Vagina (tissue), 2 donors: ENCODE results near the gene CORO2B. TPM values are rescaled to one million over a fixed set of nuclear protein-coding genes. Genes with fewer than 3 reads are reported as not detected.

Experiments used
- DNase-seq, 2 donors: peaks; one replicate each; pipeline ENCODE4 v3.0.0-alpha.2; 2017; ENCODE audit errors: extremely low spot score in 2 of 2
- H3K27ac ChIP-seq: fragments of 200-600 bp; sonication (generic); one replicate; pipeline ENCODE4 v1.5.1; 2019
- H3K27me3 ChIP-seq: fragments of 200-600 bp; sonication (generic); one replicate; pipeline ENCODE4 v1.5.1; 2019
- H3K36me3 ChIP-seq, 2 donors: fragments of 200-600 bp; sonication (generic); one replicate each; pipeline ENCODE4 v1.5.1; 2017 to 2019
- H3K4me1 ChIP-seq: fragments of 200-600 bp; sonication (generic); one replicate; pipeline ENCODE4 v1.5.1; 2019
- H3K4me3 ChIP-seq, 2 donors: fragments of 200-600 bp; sonication (generic); 1 replicate in 1 of 2; 2 replicates in 1 of 2; pipeline ENCODE4 v1.5.1; 2016 to 2019
- H3K9me3 ChIP-seq: fragments of 200-600 bp; sonication (generic); one replicate; pipeline ENCODE4 v1.5.1; 2019
- POLR2A ChIP-seq, 2 donors: fragments of 450-650 bp; IDR thresholded peaks; one replicate each; pipeline ENCODE4 v1.6.1; 2017; ENCODE audit warnings: antibody characterized with exemption in 2 of 2, mild to moderate bottlenecking in 2 of 2, moderate library complexity in 2 of 2
- POLR2AphosphoS5 ChIP-seq, 2 donors: sonication (generic); formaldehyde crosslinking; IDR thresholded peaks; one replicate each; pipeline ENCODE4 v1.9.0; 2017; ENCODE audit warnings: antibody characterized with exemption in 2 of 2, mild to moderate bottlenecking in 2 of 2, low read depth in 1 of 2; ENCODE audit not compliant: insufficient read depth in 1 of 2
- intact Hi-C: fragments of 100-400 bp; cut with DNase I; formaldehyde crosslinking; loops from one replicate; pipeline ENCODE4 v1.15.1; 2023
- total RNA-seq: library from RNA; depleted of rRNA; stranded (reverse); fragments of >200 nt; gene quantifications from one replicate; pipeline ENCODE4 v1.2.3, GENCODE V29; 2016
- TF ChIP-seq, protein P1 (sequence below), 3 experiments: fragments of 450-650 bp in 2 of 3; fragments of 200-600 bp in 1 of 3; sonication (generic) in 1 of 3; IDR thresholded peaks; one replicate each; pipeline ENCODE4 v1.5.1; 2017 to 2019; ENCODE audit warnings: antibody characterized with exemption in 3 of 3, mild to moderate bottlenecking in 2 of 3, moderate library complexity in 2 of 3

The CORO2B gene
- total RNA-seq, 1 donor from 2014 or later, result 4.7 TPM

DNA sequence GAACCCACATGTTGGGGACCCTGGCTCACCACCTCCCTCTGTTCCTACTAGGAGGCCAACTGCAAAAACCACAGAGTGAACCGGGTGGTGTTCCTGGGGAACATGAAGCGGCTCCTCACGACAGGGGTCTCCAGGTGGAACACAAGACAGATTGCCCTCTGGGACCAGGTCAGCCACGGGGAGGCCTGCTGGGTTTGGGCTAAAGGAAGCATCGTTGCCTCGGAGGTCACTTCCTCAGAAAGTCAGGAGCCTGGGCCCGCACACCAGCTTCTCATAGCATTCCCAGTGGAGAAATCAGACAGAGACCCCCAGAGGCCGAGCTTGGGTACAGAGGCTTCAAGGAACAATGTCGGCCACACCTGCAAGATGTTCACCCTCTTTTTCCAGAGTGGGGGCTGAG is 135.1 kb downstream of the CORO2B start:
- H3K36me3 ChIP-seq, result peaks cover 0 to 4% of the 10 kb centered on the region in 2 donors
- no peak for DNase-seq
- no peaks in the 10 kb centered on the region for H3K27me3 ChIP-seq
- no peak for TF ChIP-seq POLR2AphosphoS5 (IDR thresholded peaks at IDR 0.05; ENCODE audit: insufficient read depth in 1 of 2, low read depth in 1 of 2)
- TF ChIP-seq, protein P1, sequence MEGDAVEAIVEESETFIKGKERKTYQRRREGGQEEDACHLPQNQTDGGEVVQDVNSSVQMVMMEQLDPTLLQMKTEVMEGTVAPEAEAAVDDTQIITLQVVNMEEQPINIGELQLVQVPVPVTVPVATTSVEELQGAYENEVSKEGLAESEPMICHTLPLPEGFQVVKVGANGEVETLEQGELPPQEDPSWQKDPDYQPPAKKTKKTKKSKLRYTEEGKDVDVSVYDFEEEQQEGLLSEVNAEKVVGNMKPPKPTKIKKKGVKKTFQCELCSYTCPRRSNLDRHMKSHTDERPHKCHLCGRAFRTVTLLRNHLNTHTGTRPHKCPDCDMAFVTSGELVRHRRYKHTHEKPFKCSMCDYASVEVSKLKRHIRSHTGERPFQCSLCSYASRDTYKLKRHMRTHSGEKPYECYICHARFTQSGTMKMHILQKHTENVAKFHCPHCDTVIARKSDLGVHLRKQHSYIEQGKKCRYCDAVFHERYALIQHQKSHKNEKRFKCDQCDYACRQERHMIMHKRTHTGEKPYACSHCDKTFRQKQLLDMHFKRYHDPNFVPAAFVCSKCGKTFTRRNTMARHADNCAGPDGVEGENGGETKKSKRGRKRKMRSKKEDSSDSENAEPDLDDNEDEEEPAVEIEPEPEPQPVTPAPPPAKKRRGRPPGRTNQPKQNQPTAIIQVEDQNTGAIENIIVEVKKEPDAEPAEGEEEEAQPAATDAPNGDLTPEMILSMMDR (IDR thresholded peaks at IDR 0.05), result no peak
- TF ChIP-seq POLR2A (IDR thresholded peaks at IDR 0.05), result no peak
- H3K27ac ChIP-seq, result no peak overlapping the region
- H3K4me1 ChIP-seq, result no peaks in the 10 kb centered on the region
- intact Hi-C loops, result no loop called here
- H3K4me3 ChIP-seq, result no peak overlapping the region
- H3K9me3 ChIP-seq, result no peaks in the 10 kb centered on the region

DNA sequence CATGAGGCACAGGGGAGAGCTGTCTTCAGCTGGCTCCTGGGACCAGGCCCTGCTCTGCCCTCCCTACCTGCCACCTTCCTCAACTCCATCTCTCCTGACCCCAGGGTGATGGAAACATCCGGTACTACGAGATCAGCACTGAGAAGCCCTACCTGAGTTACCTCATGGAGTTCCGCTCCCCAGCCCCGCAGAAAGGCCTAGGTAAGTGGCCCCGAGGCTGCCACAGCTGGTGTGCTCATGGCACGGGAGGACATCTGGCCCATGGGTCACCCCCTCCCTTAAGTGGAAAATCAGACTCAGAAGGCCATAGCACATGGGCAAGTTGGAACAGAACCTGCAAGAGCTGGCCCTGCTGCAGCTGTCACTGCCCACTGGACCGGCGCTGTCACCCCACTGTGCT is 136.3 kb downstream of the CORO2B start:
- DNase-seq, result no peak
- TF ChIP-seq POLR2A (IDR thresholded peaks at IDR 0.05) (no peak), POLR2AphosphoS5 (IDR thresholded peaks at IDR 0.05; ENCODE audit: insufficient read depth in 1 of 2, low read depth in 1 of 2) (no peak)
- TF ChIP-seq, protein P1 (IDR thresholded peaks at IDR 0.05), result no peak
- no peaks in the 10 kb centered on the region for H3K27me3 ChIP-seq
- H3K36me3 ChIP-seq, result peaks cover 0 to 4% of the 10 kb centered on the region in 2 donors
- H3K9me3 ChIP-seq, result no peaks in the 10 kb centered on the region
- no peaks in the 10 kb centered on the region for H3K4me1 ChIP-seq
- no peak overlapping the region for H3K4me3 ChIP-seq
- no peak overlapping the region for H3K27ac ChIP-seq
- intact Hi-C loops, result no loop called here

DNA sequence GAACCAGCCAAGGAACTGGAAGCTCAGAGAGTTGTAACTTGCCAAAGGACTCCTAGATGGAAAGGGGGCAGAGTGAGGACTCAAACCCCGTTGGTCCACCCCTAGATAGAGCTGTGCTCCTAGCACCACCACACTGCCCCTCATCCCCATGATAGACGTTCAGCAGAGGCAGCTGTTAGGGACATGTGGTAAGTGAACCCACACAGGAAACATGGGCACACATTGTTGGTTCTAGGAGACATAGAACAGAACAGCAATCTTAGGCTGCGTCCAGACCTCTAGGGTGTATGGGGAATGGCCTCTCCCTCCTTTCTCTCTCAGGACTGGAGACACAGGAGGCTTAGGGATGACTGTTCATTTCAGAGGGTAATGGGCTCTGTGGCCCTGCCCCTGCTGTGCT is 139.2 kb downstream of the CORO2B start:
- no peaks in the 10 kb centered on the region for H3K27me3 ChIP-seq
- no peaks in the 10 kb centered on the region for H3K4me1 ChIP-seq
- H3K27ac ChIP-seq, result no peak overlapping the region
- no peak overlapping the region for H3K4me3 ChIP-seq
- no peaks in the 10 kb centered on the region for H3K36me3 ChIP-seq
- no peaks in the 10 kb centered on the region for H3K9me3 ChIP-seq
- DNase-seq, result no peak
- no peak for TF ChIP-seq POLR2AphosphoS5 (IDR thresholded peaks at IDR 0.05; ENCODE audit: insufficient read depth in 1 of 2, low read depth in 1 of 2)
- TF ChIP-seq POLR2A (IDR thresholded peaks at IDR 0.05), result no peak
- TF ChIP-seq, protein P1 (IDR thresholded peaks at IDR 0.05), result no peak
- intact Hi-C loops, result no loop called here

DNA sequence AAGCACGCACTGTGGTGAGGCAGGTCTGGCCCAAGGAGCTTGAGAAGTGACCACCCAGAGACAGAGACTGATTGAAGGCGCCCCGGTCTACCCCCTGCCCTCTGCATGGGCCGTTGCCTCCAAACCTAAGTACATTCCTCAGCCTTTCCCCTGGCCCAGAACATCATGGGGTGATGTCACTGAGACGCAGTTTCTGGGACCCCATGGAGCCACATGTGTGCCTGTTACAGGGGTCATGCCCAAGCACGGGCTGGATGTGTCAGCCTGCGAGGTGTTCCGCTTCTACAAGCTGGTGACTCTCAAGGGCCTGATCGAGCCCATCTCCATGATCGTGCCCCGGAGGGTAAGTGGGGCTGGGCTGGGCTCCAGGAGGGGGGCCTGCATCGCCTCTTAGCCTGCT is 139.7 kb downstream of the CORO2B start:
- no peak for DNase-seq
- intact Hi-C loops, result no loop called here
- H3K4me1 ChIP-seq, result no peaks in the 10 kb centered on the region
- H3K9me3 ChIP-seq, result no peaks in the 10 kb centered on the region
- TF ChIP-seq POLR2A (IDR thresholded peaks at IDR 0.05), result no peak
- TF ChIP-seq POLR2AphosphoS5 (IDR thresholded peaks at IDR 0.05; ENCODE audit: insufficient read depth in 1 of 2, low read depth in 1 of 2), result no peak
- TF ChIP-seq, protein P1 (IDR thresholded peaks at IDR 0.05), result no peak
- no peaks in the 10 kb centered on the region for H3K27me3 ChIP-seq
- no peak overlapping the region for H3K27ac ChIP-seq
- H3K36me3 ChIP-seq, result no peaks in the 10 kb centered on the region
- H3K4me3 ChIP-seq, result no peak overlapping the region

DNA sequence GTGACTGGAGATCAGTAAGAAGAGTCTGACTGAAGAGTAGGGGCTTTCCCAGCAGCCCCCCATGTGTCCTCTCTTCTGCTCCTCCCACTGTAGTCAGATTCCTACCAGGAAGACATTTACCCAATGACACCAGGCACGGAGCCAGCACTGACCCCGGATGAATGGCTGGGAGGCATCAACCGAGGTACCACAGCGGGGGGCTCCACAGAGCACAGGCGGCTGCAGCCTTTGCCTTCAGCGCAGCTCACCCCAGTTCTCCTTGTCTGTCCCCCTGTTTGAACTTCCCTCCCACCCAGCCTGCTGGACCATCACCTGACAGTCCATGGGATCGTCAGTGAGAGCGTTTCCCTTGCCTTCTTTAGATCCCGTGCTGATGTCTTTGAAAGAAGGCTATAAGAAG is 140.3 kb downstream of the CORO2B start:
- no peaks in the 10 kb centered on the region for H3K4me1 ChIP-seq
- no peak overlapping the region for H3K4me3 ChIP-seq
- intact Hi-C loops, result no loop called here
- TF ChIP-seq, protein P1 (IDR thresholded peaks at IDR 0.05), result no peak
- TF ChIP-seq POLR2AphosphoS5 (IDR thresholded peaks at IDR 0.05; ENCODE audit: insufficient read depth in 1 of 2, low read depth in 1 of 2), result no peak
- no peak for TF ChIP-seq POLR2A (IDR thresholded peaks at IDR 0.05)
- H3K27ac ChIP-seq, result no peak overlapping the region
- no peak for DNase-seq
- H3K36me3 ChIP-seq, result no peaks in the 10 kb centered on the region
- H3K27me3 ChIP-seq, result no peaks in the 10 kb centered on the region
- H3K9me3 ChIP-seq, result no peaks in the 10 kb centered on the region
